Stimulated activated naive B cell treated with anti-CD40 and anti-IgM and Interleukin-4, amounts not matched to agents 10 μg/mL and 1 μg/mL and 100 μg/mL, for 72 hours (primary cell): ENCODE measurements around the gene NOL6.
"Not testable (repeated sequence)": the region's sequence is repeated elsewhere in the genome, so short reads cannot be mapped to it uniquely, and the experiment has no call there.

Source experiments
- ATAC-seq, 2 donors: fragments of 150-1000 bp; cut with Tn5 transposase; replicated peaks; 2 replicates each; pipeline ENCODE4 v1.10.0; 2021; ENCODE audit warnings: moderate library complexity in 1 of 2
- DNase-seq: peaks from one replicate; pipeline ENCODE4 v3.0.0; 2021
- H3K27ac Mint-ChIP-seq: one replicate; pipeline ENCODE4 v1.8.0; 2022; ENCODE audit warnings: mild to moderate bottlenecking, mixed read lengths
- H3K27me3 Mint-ChIP-seq, 2 donors: one replicate each; pipeline ENCODE4 v1.8.0; 2022; ENCODE audit warnings: mixed read lengths in 2 of 2
- H3K36me3 Mint-ChIP-seq, 2 donors: one replicate each; pipeline ENCODE4 v1.8.0; 2022; ENCODE audit warnings: mixed read lengths in 2 of 2, mild to moderate bottlenecking in 1 of 2
- H3K4me1 Mint-ChIP-seq, 2 donors: one replicate each; pipeline ENCODE4 v1.8.0; 2022; ENCODE audit warnings: mixed read lengths in 2 of 2, mild to moderate bottlenecking in 1 of 2
- H3K4me3 Mint-ChIP-seq, 2 donors: one replicate each; pipeline ENCODE4 v1.8.0; 2022; ENCODE audit warnings: mild to moderate bottlenecking in 2 of 2, mixed read lengths in 2 of 2, moderate library complexity in 1 of 2
- H3K9me3 Mint-ChIP-seq, 2 donors: one replicate each; pipeline ENCODE4 v1.8.0; 2022; ENCODE audit warnings: mixed read lengths in 2 of 2, mild to moderate bottlenecking in 1 of 2

NOL6 gene

GRCh38 chr9:33473643-33474352 lies at the start of gene NOL6:
Gene NOL6 (minus strand): TSS chr9:33473924. CDS start chr9:33473842, 82 bp downstream.
- peak; percentile 99 to 100 for ATAC-seq
- Mint-ChIP-seq H3K27me3 (no peaks in the 10 kb centered on the region), H3K4me1 (peaks cover 12 to 18% of the 10 kb centered on the region in 2 donors), H3K27ac (peak within 1 kb of the TSS; percentile 92), H3K9me3 (no peaks in the 10 kb centered on the region), H3K36me3 (peaks cover 19 to 32% of the 10 kb centered on the region in 2 donors), H3K4me3 (peak within 1 kb of the TSS; percentile 83 to 95)
- DNase-seq, result peak; percentile 97

GRCh38 chr9:33521861-33522260 lies 48.1 kb upstream of the NOL6 start:
- not testable (repeated sequence) for H3K4me1 Mint-ChIP-seq, H3K9me3 Mint-ChIP-seq, ATAC-seq, H3K27ac Mint-ChIP-seq, H3K36me3 Mint-ChIP-seq, H3K4me3 Mint-ChIP-seq, DNase-seq
- peaks cover 28 to 47% of the 10 kb centered on the region in 2 donors for H3K27me3 Mint-ChIP-seq

- H3K36me3 Mint-ChIP-seq, H3K4me1 Mint-ChIP-seq, H3K27ac Mint-ChIP-seq, ATAC-seq, H3K9me3 Mint-ChIP-seq, H3K4me3 Mint-ChIP-seq, DNase-seq: not testable (repeated sequence)
- peaks cover 16 to 33% of the 10 kb centered on the region in 2 donors for H3K27me3 Mint-ChIP-seq
These were observed 44.3 kb upstream of the NOL6 start for GRCh38 chr9:33517934-33518577.

- Mint-ChIP-seq H3K36me3 (no peaks in the 10 kb centered on the region), H3K4me1 (no peaks in the 10 kb centered on the region), H3K4me3 (no peak overlapping the region), H3K27me3 (peaks cover 13 to 33% of the 10 kb centered on the region in 2 donors), H3K9me3 (no peaks in the 10 kb centered on the region), H3K27ac (no peak overlapping the region)
- DNase-seq (no peak), ATAC-seq (no peak)
These were observed 43.6 kb upstream of the NOL6 start for GRCh38 chr9:33517373-33517772.

GRCh38 chr9:33516397-33516796 lies 42.7 kb upstream of the NOL6 start:
- DNase-seq, H3K27ac Mint-ChIP-seq, H3K9me3 Mint-ChIP-seq, H3K36me3 Mint-ChIP-seq, H3K4me3 Mint-ChIP-seq, ATAC-seq, H3K4me1 Mint-ChIP-seq: not testable (repeated sequence)
- H3K27me3 Mint-ChIP-seq, result peaks cover 8 to 31% of the 10 kb centered on the region in 2 donors

GRCh38 chr9:33515342-33515995 lies 41.7 kb upstream of the NOL6 start:
- ATAC-seq, H3K27ac Mint-ChIP-seq, H3K4me3 Mint-ChIP-seq: not testable (repeated sequence)

GRCh38 chr9:33512535-33512934 lies 38.8 kb upstream of the NOL6 start:
- H3K4me3 Mint-ChIP-seq, ATAC-seq, DNase-seq, H3K27ac Mint-ChIP-seq, H3K4me1 Mint-ChIP-seq, H3K9me3 Mint-ChIP-seq, H3K36me3 Mint-ChIP-seq: not testable (repeated sequence)
- H3K27me3 Mint-ChIP-seq, result peaks cover 10 to 19% of the 10 kb centered on the region in 2 donors

More at GRCh38 chr9:33515342-33515995, 41.7 kb upstream of the NOL6 start:
- not testable (repeated sequence) for H3K36me3 Mint-ChIP-seq, H3K4me1 Mint-ChIP-seq, DNase-seq, H3K9me3 Mint-ChIP-seq
- peaks cover 12 to 30% of the 10 kb centered on the region in 2 donors for H3K27me3 Mint-ChIP-seq

GRCh38 chr9:33511184-33511517 lies 37.4 kb upstream of the NOL6 start:
- not testable (repeated sequence) for H3K4me1 Mint-ChIP-seq, H3K36me3 Mint-ChIP-seq, ATAC-seq, DNase-seq, H3K9me3 Mint-ChIP-seq
- H3K27ac Mint-ChIP-seq, result peak overlapping the region; percentile 90
- H3K27me3 Mint-ChIP-seq, result peaks cover 10 to 19% of the 10 kb centered on the region in 2 donors
- peak overlapping the region; percentile 96 to 99 for H3K4me3 Mint-ChIP-seq

GRCh38 chr9:33510262-33511183 lies 36.8 kb upstream of the NOL6 start:
- Mint-ChIP-seq H3K27ac (peak overlapping the region; percentile 90), H3K4me3 (peak overlapping the region; percentile 96 to 99), H3K4me1 (no peaks in the 10 kb centered on the region), H3K36me3 (peaks cover 0 to 2% of the 10 kb centered on the region in 2 donors), H3K9me3 (no peaks in the 10 kb centered on the region), H3K27me3 (peaks cover 10 to 19% of the 10 kb centered on the region in 2 donors)
- DNase-seq (peak; percentile 4), ATAC-seq (peak; percentile 86)

- no peak for DNase-seq
These were observed 33.1 kb upstream of the NOL6 start for GRCh38 chr9:33506626-33507370.

GRCh38 chr9:33498387-33498786 lies 24.7 kb upstream of the NOL6 start:
- peaks cover 0 to 4% of the 10 kb centered on the region in 2 donors for H3K27me3 Mint-ChIP-seq
- DNase-seq (no peak), ATAC-seq (no peak)
- no peaks in the 10 kb centered on the region for H3K9me3 Mint-ChIP-seq
- H3K27ac Mint-ChIP-seq, result no peak overlapping the region
- H3K4me1 Mint-ChIP-seq, result no peaks in the 10 kb centered on the region
- no peak overlapping the region for H3K4me3 Mint-ChIP-seq
- H3K36me3 Mint-ChIP-seq, result no peaks in the 10 kb centered on the region

More at GRCh38 chr9:33506626-33507370, 33.1 kb upstream of the NOL6 start:
- Mint-ChIP-seq H3K27ac (peak overlapping the region; percentile 47), H3K4me3 (no peak overlapping the region), H3K36me3 (peaks cover 0 to 2% of the 10 kb centered on the region in 2 donors), H3K4me1 (no peaks in the 10 kb centered on the region), H3K27me3 (peaks cover under 1 to 7% of the 10 kb centered on the region in 2 donors), H3K9me3 (no peaks in the 10 kb centered on the region)
- no peak for ATAC-seq

- not testable (repeated sequence) for H3K4me3 Mint-ChIP-seq, ATAC-seq, H3K4me1 Mint-ChIP-seq, H3K36me3 Mint-ChIP-seq, H3K9me3 Mint-ChIP-seq, H3K27ac Mint-ChIP-seq, DNase-seq
- peaks cover 11 to 20% of the 10 kb centered on the region in 2 donors for H3K27me3 Mint-ChIP-seq
These were observed 20.1 kb upstream of the NOL6 start for GRCh38 chr9:33493819-33494218.

GRCh38 chr9:33489066-33489465 lies 15.3 kb upstream of the NOL6 start:
- no peak for DNase-seq
- no peak for ATAC-seq
- Mint-ChIP-seq H3K4me3 (no peak overlapping the region), H3K27ac (no peak overlapping the region), H3K4me1 (no peaks in the 10 kb centered on the region), H3K9me3 (no peaks in the 10 kb centered on the region), H3K36me3 (no peaks in the 10 kb centered on the region), H3K27me3 (peaks cover 11 to 23% of the 10 kb centered on the region in 2 donors)
